Nephron (organoid): ENCODE results near the gene WDR3.
A peak's percentile ranks its signal among the peaks of the same experiment; 100 is the strongest.

Experiments used
- H3K27ac Mint-ChIP-seq, 3 experiments: 2 replicates each; pipeline ENCODE4 v1.8.0; 2020; ENCODE audit warnings: mixed read lengths in 3 of 3, mild to moderate bottlenecking in 2 of 3, moderate library complexity in 1 of 3
- H3K27me3 Mint-ChIP-seq: 2 replicates; pipeline ENCODE4 v1.8.0; 2021; ENCODE audit warnings: low read depth, mild to moderate bottlenecking, moderate library complexity, mixed read lengths
- H3K36me3 Mint-ChIP-seq: 2 replicates; pipeline ENCODE4 v1.8.0; 2020; ENCODE audit warnings: low read depth, mixed read lengths
- H3K4me1 Mint-ChIP-seq: 2 replicates; pipeline ENCODE4 v1.8.0; 2020; ENCODE audit warnings: mixed read lengths
- H3K4me3 Mint-ChIP-seq, 3 experiments: 2 replicates each; pipeline ENCODE4 v1.8.0; 2020; ENCODE audit warnings: mild to moderate bottlenecking in 3 of 3, mixed read lengths in 3 of 3, moderate library complexity in 2 of 3
- H3K9me3 Mint-ChIP-seq: 2 replicates; pipeline ENCODE4 v1.8.0; 2020; ENCODE audit warnings: mixed read lengths
- CTCF ChIP-seq, 3 experiments: fragments of 200-600 bp; sonication (generic); IDR thresholded peaks; one replicate each; pipeline ENCODE4 v1.5.0; 2021; ENCODE audit warnings: antibody characterized with exemption in 3 of 3; ENCODE audit not compliant: unreplicated experiment in 3 of 3

WDR3 gene

GRCh38 chr1:117942293-117942692, 12.8 kb downstream of the WDR3 start:
- Mint-ChIP-seq H3K36me3 (peaks cover 69% of the 10 kb centered on the region), H3K27me3 (no peaks in the 10 kb centered on the region), H3K27ac (no peak overlapping the region), H3K4me1 (no peaks in the 10 kb centered on the region), H3K4me3 (no peak overlapping the region), H3K9me3 (no peaks in the 10 kb centered on the region)
- TF ChIP-seq CTCF (IDR thresholded peaks at IDR 0.05; ENCODE audit: unreplicated experiment in 3 of 3) = no peak

- Mint-ChIP-seq H3K27ac (no peak overlapping the region), H3K4me1 (no peaks in the 10 kb centered on the region), H3K36me3 (peaks cover 68% of the 10 kb centered on the region), H3K9me3 (no peaks in the 10 kb centered on the region), H3K4me3 (no peak overlapping the region), H3K27me3 (no peaks in the 10 kb centered on the region)
- TF ChIP-seq CTCF (IDR thresholded peaks at IDR 0.05; ENCODE audit: unreplicated experiment in 3 of 3) = no peak
Measured at GRCh38 chr1:117952386-117952785, 22.8 kb downstream of the WDR3 start.

- Mint-ChIP-seq H3K27ac (no peak overlapping the region), H3K4me3 (no peak overlapping the region), H3K9me3 (no peaks in the 10 kb centered on the region), H3K27me3 (no peaks in the 10 kb centered on the region), H3K36me3 (peaks cover 43% of the 10 kb centered on the region), H3K4me1 (no peaks in the 10 kb centered on the region)
- no peak for TF ChIP-seq CTCF (IDR thresholded peaks at IDR 0.05; ENCODE audit: unreplicated experiment in 3 of 3)
Measured at GRCh38 chr1:117959364-117959763, 29.8 kb downstream of the WDR3 start.

- no peak for TF ChIP-seq CTCF (IDR thresholded peaks at IDR 0.05; ENCODE audit: unreplicated experiment in 3 of 3)
- H3K36me3 Mint-ChIP-seq = peaks cover 14% of the 10 kb centered on the region
- peaks cover 20% of the 10 kb centered on the region for H3K4me1 Mint-ChIP-seq
- no peaks in the 10 kb centered on the region for H3K9me3 Mint-ChIP-seq
- no peak overlapping the region for H3K4me3 Mint-ChIP-seq
- H3K27me3 Mint-ChIP-seq = no peaks in the 10 kb centered on the region
- no peak overlapping the region for H3K27ac Mint-ChIP-seq
Measured at GRCh38 chr1:117964290-117965038, 34.9 kb downstream of the WDR3 start.

- Mint-ChIP-seq H3K27ac (peak overlapping the region; percentile 29 to 76 (median 62)), H3K36me3 (peaks cover 11% of the 10 kb centered on the region), H3K27me3 (no peaks in the 10 kb centered on the region), H3K4me3 (peak overlapping the region in 1 of 3 experiments; percentile 10), H3K9me3 (no peaks in the 10 kb centered on the region), H3K4me1 (peaks cover 20% of the 10 kb centered on the region)
- peak in 1 of 3 experiments; percentile 17 for TF ChIP-seq CTCF (IDR thresholded peaks at IDR 0.05; ENCODE audit: unreplicated experiment in 3 of 3)
Measured at GRCh38 chr1:117967477-117967876, 37.9 kb downstream of the WDR3 start.

- H3K4me1 Mint-ChIP-seq = peaks cover 20% of the 10 kb centered on the region
- peak overlapping the region; percentile 29 to 76 (median 62) for H3K27ac Mint-ChIP-seq
- H3K4me3 Mint-ChIP-seq = peak overlapping the region in 1 of 3 experiments; percentile 10
- TF ChIP-seq CTCF (IDR thresholded peaks at IDR 0.05; ENCODE audit: unreplicated experiment in 3 of 3) = no peak
- no peaks in the 10 kb centered on the region for H3K9me3 Mint-ChIP-seq
- no peaks in the 10 kb centered on the region for H3K27me3 Mint-ChIP-seq
- H3K36me3 Mint-ChIP-seq = peaks cover 11% of the 10 kb centered on the region
Measured at GRCh38 chr1:117967881-117968280, 38.3 kb downstream of the WDR3 start.
